Anterior cingulate cortex (tissue), 58 donors: ENCODE data around the gene GPR155.
A peak's percentile ranks its signal among the peaks of the same experiment; 100 is the strongest.
"Not testable (repeated sequence)": the region's sequence is repeated elsewhere in the genome, so short reads cannot be mapped to it uniquely, and the experiment has no call there.

Source experiments
- DNase-seq, 58 donors: peaks; one replicate each; lab custom pipeline; 2025; lab: John Stamatoyannopoulos, UW

GPR155 gene

GRCh38 chr2:174493549-174494331 is 6.9 kb upstream of the GPR155 start:
- DNase-seq, result no peak

GRCh38 chr2:174492963-174493431 is 6.2 kb upstream of the GPR155 start:
- DNase-seq, result peak in 2 of 58 donors; percentile 2 to 3

GRCh38 chr2:174491947-174492346 is 5.1 kb upstream of the GPR155 start:
- no peak for DNase-seq

- no peak for DNase-seq
Observed at GRCh38 chr2:174490051-174490450, 3.2 kb upstream of the GPR155 start.

- not testable (repeated sequence) for DNase-seq
Observed at GRCh38 chr2:174489520-174489919, 2.7 kb upstream of the GPR155 start.

GRCh38 chr2:174487820-174488162 is 962 bp upstream of the GPR155 start:
- DNase-seq, result no peak

- peak; percentile 66 to 99 (median 97) for DNase-seq
Observed at GRCh38 chr2:174487108-174487819, 435 bp upstream of the GPR155 start.

GRCh38 chr2:174485788-174486562 is 854 bp downstream of the GPR155 start:
- DNase-seq, result peak in 24 of 58 donors; percentile 6 to 67 (median 32)

GRCh38 chr2:174485045-174485444 is 1.8 kb downstream of the GPR155 start:
- DNase-seq, result not testable (repeated sequence)

GRCh38 chr2:174484573-174484972 is 2.3 kb downstream of the GPR155 start:
- DNase-seq, result no peak

GRCh38 chr2:174482854-174483253 is 4.0 kb downstream of the GPR155 start:
- DNase-seq, result no peak

- no peak for DNase-seq
Observed at GRCh38 chr2:174477759-174478158, 9.1 kb downstream of the GPR155 start.

GRCh38 chr2:174473796-174474195 is 13.0 kb downstream of the GPR155 start:
- DNase-seq, result no peak

- peak in 4 of 58 donors; percentile 0 to 8 (median 2) for DNase-seq
Observed at GRCh38 chr2:174465327-174465726, 21.5 kb downstream of the GPR155 start.

GRCh38 chr2:174461221-174461620 is 25.6 kb downstream of the GPR155 start:
- DNase-seq, result no peak

GRCh38 chr2:174454566-174454965 is 32.3 kb downstream of the GPR155 start:
- DNase-seq, result no peak

- no peak for DNase-seq
Observed at GRCh38 chr2:174450021-174450816, 36.6 kb downstream of the GPR155 start.

GRCh38 chr2:174449033-174449432 is 37.8 kb downstream of the GPR155 start:
- no peak for DNase-seq

- no peak for DNase-seq
Observed at GRCh38 chr2:174446531-174446930, 40.3 kb downstream of the GPR155 start.

- DNase-seq, result no peak
Observed at GRCh38 chr2:174445248-174445647, 41.6 kb downstream of the GPR155 start.
